PC-3 (cell line): ENCODE measurements around the gene CRY1. TPM values are rescaled to one million over a fixed set of nuclear protein-coding genes. Genes with fewer than 3 reads are reported as not detected.
"Not testable (repeated sequence)": the region's sequence is repeated elsewhere in the genome, so short reads cannot be mapped to it uniquely, and the experiment has no call there.

ENCODE experiments used
- ATAC-seq: fragments of 200-7000 bp; cut with Tn5 transposase; 2 replicates; pipeline ENCODE4 v1.9.1; 2020; ENCODE audit warnings: mild to moderate bottlenecking, moderate library complexity
- BruUV-seq: library from RNA; stranded (reverse); fragments of 400-500 nt; replicated peaks from 2 replicates; lab custom pipeline; 2021; lab: Mats Ljungman, UMichigan
- CTCF ChIA-PET: fragments of 300-600 bp; sonication (Branson Sonifier 250); formaldehyde crosslinking; loops from one replicate; lab custom pipeline; 2022; ENCODE audit warnings: antibody characterized with exemption; lab: Charles Lee
- POLR2A ChIA-PET: fragments of 300-600 bp; sonication (Branson Sonifier 250); formaldehyde crosslinking; loops from one replicate; lab custom pipeline; 2022; ENCODE audit warnings: antibody characterized with exemption; ENCODE audit not compliant: unreplicated experiment; lab: Charles Lee
- DNase-seq: peaks from one replicate; pipeline ENCODE4 v3.0.0-alpha.2; 2015
- H2AFZ ChIP-seq: fragments of 300-600 bp; sonication (generic); 2 replicates; pipeline ENCODE4 v1.6.0; 2016; ENCODE audit warnings: antibody characterized with exemption, low read length
- H3F3A ChIP-seq: fragments of 300-600 bp; sonication (generic); one replicate; pipeline ENCODE4 v1.6.0; 2017; ENCODE audit warnings: antibody characterized with exemption, low read length, control low read depth, mild to moderate bottlenecking; ENCODE audit not compliant: unreplicated experiment
- H3K27ac ChIP-seq: fragments of 300-600 bp; sonication (generic); 2 replicates; pipeline ENCODE4 v1.5.1; 2016; ENCODE audit warnings: mild to moderate bottlenecking, low read length
- H3K27me3 ChIP-seq: fragments of 300-600 bp; sonication (generic); 2 replicates; pipeline ENCODE4 v1.6.1; 2016; ENCODE audit warnings: low read length, mixed read lengths
- H3K36me3 ChIP-seq: fragments of 300-600 bp; sonication (generic); 2 replicates; pipeline ENCODE4 v1.6.1; 2016; ENCODE audit warnings: low read depth, mixed run types, low read length, mixed read lengths
- H3K4me1 ChIP-seq: fragments of 300-600 bp; sonication (generic); 2 replicates; pipeline ENCODE4 v1.5.1; 2016; ENCODE audit warnings: low read length; ENCODE audit not compliant: insufficient read depth
- H3K4me2 ChIP-seq: fragments of 300-600 bp; sonication (generic); 2 replicates; pipeline ENCODE4 v1.6.0; 2016; ENCODE audit warnings: low read length
- H3K4me3 ChIP-seq: fragments of 300-600 bp; sonication (generic); 2 replicates; pipeline ENCODE4 v1.5.1; 2016; ENCODE audit warnings: mild to moderate bottlenecking, low read length, mixed read lengths
- H3K79me2 ChIP-seq: fragments of 300-600 bp; sonication (generic); 2 replicates; pipeline ENCODE4 v1.6.1; 2017; ENCODE audit warnings: low read length, mixed read lengths
- H3K9ac ChIP-seq: fragments of 300-600 bp; sonication (generic); 2 replicates; pipeline ENCODE4 v1.6.0; 2016; ENCODE audit warnings: mild to moderate bottlenecking, low read length
- H3K9me2 ChIP-seq: fragments of 300-600 bp; sonication (generic); replicated peaks from 2 replicates; pipeline ENCODE4 v1.6.1; 2016; ENCODE audit warnings: mixed run types, low read length, mixed read lengths
- H3K9me3 ChIP-seq: fragments of 300-600 bp; sonication (generic); 2 replicates; pipeline ENCODE4 v1.6.1; 2016; ENCODE audit warnings: low read length, mixed read lengths
- H4K20me1 ChIP-seq: fragments of 300-600 bp; sonication (generic); 2 replicates; pipeline ENCODE4 v1.6.1; 2016; ENCODE audit warnings: low read length, mixed read lengths
- EZH2 ChIP-seq: fragments of 300-600 bp; sonication (generic); IDR thresholded peaks from one replicate; pipeline ENCODE4 v1.6.1; 2017; ENCODE audit warnings: antibody characterized with exemption, mild to moderate bottlenecking, low read length; ENCODE audit not compliant: unreplicated experiment
- EZH2phosphoT487 ChIP-seq: fragments of 300-600 bp; sonication (generic); IDR thresholded peaks from 2 replicates; pipeline ENCODE4 v1.6.1; 2018; ENCODE audit warnings: mild to moderate bottlenecking, antibody characterized with exemption, low read length, borderline replicate concordance
- intact Hi-C: fragments of 100-400 bp; cut with micrococcal nuclease; formaldehyde crosslinking; loops from 2 replicates; pipeline ENCODE4 v1.9.0; 2023
- total RNA-seq: library from RNA; depleted of rRNA; stranded (reverse); fragments of >200 nt; gene quantifications from 2 replicates; pipeline ENCODE4 v1.2.3, GENCODE V29; 2014
- TF ChIP-seq, protein P1 (sequence below): fragments of 300-600 bp; sonication (generic); conservative IDR thresholded peaks from 2 replicates; pipeline ENCODE4 v1.5.1; 2017; ENCODE audit warnings: antibody characterized with exemption, low read depth, mild to moderate bottlenecking, low read length

The CRY1 gene
- total RNA-seq, 1 experiment from 2014 or later = 32.0 TPM

DNA sequence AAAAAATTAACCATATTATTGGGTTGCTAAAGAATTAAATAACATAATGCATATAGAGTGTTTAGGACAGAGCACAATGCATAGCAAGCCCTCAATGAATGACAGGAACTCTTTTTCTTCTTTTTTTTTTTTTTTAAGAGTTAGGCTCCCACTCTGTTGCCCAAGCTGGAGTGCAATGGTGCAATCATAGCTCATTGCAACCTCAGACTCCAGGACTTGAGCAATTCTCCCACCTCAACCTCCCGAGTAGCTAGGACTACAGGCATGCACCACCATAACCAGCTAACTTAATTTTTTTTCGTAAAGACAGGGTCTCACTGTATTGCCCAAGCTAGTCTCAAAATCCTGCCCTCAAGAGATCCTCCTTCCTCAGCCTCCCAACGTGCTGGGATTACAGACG lies 85.9 kb downstream of the CRY1 start:
- H3F3A ChIP-seq = no peaks in the 10 kb centered on the region
- no peaks in the 10 kb centered on the region for H3K27me3 ChIP-seq
- H3K4me2 ChIP-seq = no peak overlapping the region
- no peaks in the 10 kb centered on the region for H3K4me1 ChIP-seq
- no peaks in the 10 kb centered on the region for H3K9me2 ChIP-seq
- no peak overlapping the region for H3K4me3 ChIP-seq
- no peak overlapping the region for H3K27ac ChIP-seq
- no peaks in the 10 kb centered on the region for H3K79me2 ChIP-seq
- ChIA-PET POLR2A (no interaction called here), CTCF (no interaction called here)
- no peaks in the 10 kb centered on the region for H3K36me3 ChIP-seq
- H2AFZ ChIP-seq = no peak overlapping the region
- ATAC-seq (no peak), DNase-seq (no peak)
- H3K9me3 ChIP-seq = no peaks in the 10 kb centered on the region
- no peak for TF ChIP-seq EZH2phosphoT487
- TF ChIP-seq, protein P1, sequence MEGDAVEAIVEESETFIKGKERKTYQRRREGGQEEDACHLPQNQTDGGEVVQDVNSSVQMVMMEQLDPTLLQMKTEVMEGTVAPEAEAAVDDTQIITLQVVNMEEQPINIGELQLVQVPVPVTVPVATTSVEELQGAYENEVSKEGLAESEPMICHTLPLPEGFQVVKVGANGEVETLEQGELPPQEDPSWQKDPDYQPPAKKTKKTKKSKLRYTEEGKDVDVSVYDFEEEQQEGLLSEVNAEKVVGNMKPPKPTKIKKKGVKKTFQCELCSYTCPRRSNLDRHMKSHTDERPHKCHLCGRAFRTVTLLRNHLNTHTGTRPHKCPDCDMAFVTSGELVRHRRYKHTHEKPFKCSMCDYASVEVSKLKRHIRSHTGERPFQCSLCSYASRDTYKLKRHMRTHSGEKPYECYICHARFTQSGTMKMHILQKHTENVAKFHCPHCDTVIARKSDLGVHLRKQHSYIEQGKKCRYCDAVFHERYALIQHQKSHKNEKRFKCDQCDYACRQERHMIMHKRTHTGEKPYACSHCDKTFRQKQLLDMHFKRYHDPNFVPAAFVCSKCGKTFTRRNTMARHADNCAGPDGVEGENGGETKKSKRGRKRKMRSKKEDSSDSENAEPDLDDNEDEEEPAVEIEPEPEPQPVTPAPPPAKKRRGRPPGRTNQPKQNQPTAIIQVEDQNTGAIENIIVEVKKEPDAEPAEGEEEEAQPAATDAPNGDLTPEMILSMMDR = no peak
- TF ChIP-seq EZH2 = no peak
- no peak overlapping the region for H3K9ac ChIP-seq
- no TSS peak for BruUV-seq
- no peaks in the 10 kb centered on the region for H4K20me1 ChIP-seq
- intact Hi-C loops = no loop called here

DNA sequence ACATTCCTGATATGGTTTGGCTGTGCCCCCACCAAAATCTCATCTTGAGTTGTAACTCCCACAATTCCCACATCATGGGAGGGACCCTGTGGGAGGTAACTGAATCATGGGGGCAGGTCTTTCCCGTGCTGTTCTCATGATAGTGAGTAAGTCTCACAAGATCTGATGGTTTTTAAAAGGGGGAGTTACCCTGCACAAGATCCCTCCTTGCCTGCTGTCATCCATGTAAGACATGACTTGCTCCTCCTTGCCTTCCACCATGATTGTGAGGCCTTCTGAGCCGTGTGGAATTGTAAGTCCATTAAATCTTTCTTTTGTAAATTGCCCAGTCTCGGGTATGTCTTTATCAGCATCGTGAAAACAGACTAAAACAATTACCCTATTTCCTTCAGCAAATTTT lies 90.7 kb downstream of the CRY1 start:
- H3K9me3 ChIP-seq, BruUV-seq, H3F3A ChIP-seq, H3K79me2 ChIP-seq, ATAC-seq, POLR2A ChIA-PET, H2AFZ ChIP-seq, H4K20me1 ChIP-seq, intact Hi-C loops, H3K27ac ChIP-seq, H3K4me2 ChIP-seq, CTCF ChIA-PET, H3K9ac ChIP-seq, H3K27me3 ChIP-seq, H3K4me1 ChIP-seq, H3K9me2 ChIP-seq, DNase-seq, H3K36me3 ChIP-seq, H3K4me3 ChIP-seq: not testable (repeated sequence)

DNA sequence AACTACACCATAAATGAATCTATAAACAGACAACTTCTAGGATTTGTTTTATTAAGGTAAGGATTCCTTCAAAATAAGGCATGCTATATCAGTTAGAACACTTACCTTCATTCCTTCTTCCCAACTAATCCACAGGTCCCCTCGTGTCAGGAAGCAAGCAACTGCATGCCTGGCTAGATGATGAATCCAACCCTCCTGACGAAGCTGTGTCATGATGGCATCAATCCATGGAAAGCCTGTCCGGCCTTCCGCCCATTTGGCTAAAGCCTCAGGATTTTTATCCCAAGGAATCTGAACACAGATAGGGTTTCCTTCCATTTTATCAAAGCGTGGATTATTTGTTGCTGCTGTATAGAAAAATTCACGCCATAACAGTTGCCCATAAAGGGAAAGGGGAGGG lies 93.9 kb downstream of the CRY1 start:
- no peak overlapping the region for H3K4me3 ChIP-seq
- ATAC-seq (no peak), DNase-seq (no peak)
- H3K9me2 ChIP-seq = no peaks in the 10 kb centered on the region
- no peak overlapping the region for H2AFZ ChIP-seq
- no peak overlapping the region for H3K9ac ChIP-seq
- ChIA-PET CTCF (no interaction called here), POLR2A (no interaction called here)
- H3K27me3 ChIP-seq = no peaks in the 10 kb centered on the region
- intact Hi-C loops = no loop called here
- no peaks in the 10 kb centered on the region for H3K79me2 ChIP-seq
- no peaks in the 10 kb centered on the region for H3K4me1 ChIP-seq
- no peak for TF ChIP-seq EZH2phosphoT487
- TF ChIP-seq EZH2 = no peak
- TF ChIP-seq, protein P1 = no peak
- no peak overlapping the region for H3K4me2 ChIP-seq
- peaks cover 15% of the 10 kb centered on the region; the same call in 1 of the 2 replicates for H3K36me3 ChIP-seq
- no TSS peak for BruUV-seq
- H3K9me3 ChIP-seq = no peaks in the 10 kb centered on the region
- no peaks in the 10 kb centered on the region for H3F3A ChIP-seq
- no peak overlapping the region for H3K27ac ChIP-seq
- H4K20me1 ChIP-seq = no peaks in the 10 kb centered on the region
